HepG2 (cell line): ENCODE results near the gene AGAP1. TPM values are rescaled to one million over a fixed set of nuclear protein-coding genes. Genes with fewer than 3 reads are reported as not detected.

Source experiments
- BRD4 ChIP-seq: sonication (generic); formaldehyde crosslinking; IDR thresholded peaks from 2 replicates; pipeline ENCODE4 v1.4.0; 2020; ENCODE audit warnings: missing genetic modification reagents
- HNRNPK ChIP-seq: fragments of 200-400 bp; formaldehyde crosslinking; IDR thresholded peaks from 2 replicates; pipeline ENCODE4 v1.6.1; 2018; ENCODE audit warnings: low read length, low read depth, moderate library complexity, mild to moderate bottlenecking; ENCODE audit not compliant: poor library complexity, severe bottlenecking
- MAFF ChIP-seq: IDR thresholded peaks from 2 replicates; pipeline ENCODE4 v1.6.1; 2011; ENCODE audit warnings: low read depth, low read length, improper control_type of control experiment
- MED13 ChIP-seq: sonication (generic); formaldehyde crosslinking; IDR thresholded peaks from 2 replicates; pipeline ENCODE4 v1.5.0; 2020; ENCODE audit warnings: missing genetic modification reagents
- MIER2 ChIP-seq: IDR thresholded peaks from 2 replicates; pipeline ENCODE4 v1.6.1; 2016; ENCODE audit warnings: missing biosample characterization, missing genetic modification reagents
- PRDM15 ChIP-seq: sonication (generic); formaldehyde crosslinking; IDR thresholded peaks from 2 replicates; pipeline ENCODE4 v1.4.0; 2020; ENCODE audit warnings: missing genetic modification reagents
- PREB ChIP-seq: sonication (generic); formaldehyde crosslinking; IDR thresholded peaks from 2 replicates; pipeline ENCODE4 v1.4.0; 2020; ENCODE audit warnings: missing genetic modification reagents
- PRMT3 ChIP-seq: sonication (generic); formaldehyde crosslinking; IDR thresholded peaks from 2 replicates; pipeline ENCODE4 v1.8.1; 2022; ENCODE audit warnings: low read depth, mild to moderate bottlenecking, moderate library complexity, missing genetic modification reagents, borderline replicate concordance
- RERE ChIP-seq: IDR thresholded peaks from 2 replicates; pipeline ENCODE4 v1.6.1; 2016; ENCODE audit warnings: low read depth, missing genetic modification reagents, missing compliant biosample characterization
- SRSF1 ChIP-seq: fragments of 200-400 bp; formaldehyde crosslinking; optimal IDR thresholded peaks from 2 replicates; pipeline ENCODE3; 2017; ENCODE audit warnings: mild to moderate bottlenecking, low read depth, low read length, moderate library complexity
- TFAP4 ChIP-seq: sonication (generic); IDR thresholded peaks from 2 replicates; pipeline ENCODE4 v1.6.1; 2016; ENCODE audit warnings: low read depth, borderline replicate concordance
- YY1 ChIP-seq: IDR thresholded peaks from 2 replicates; pipeline ENCODE4 v1.6.1; 2011; ENCODE audit warnings: low read length, low read depth, moderate library complexity, mild to moderate bottlenecking; ENCODE audit not compliant: insufficient read depth, insufficient replicate concordance
- ZFP37 ChIP-seq: sonication (generic); formaldehyde crosslinking; IDR thresholded peaks from 2 replicates; pipeline ENCODE4 v1.4.0; 2020; ENCODE audit warnings: missing genetic modification reagents, borderline replicate concordance
- ZNF20 ChIP-seq: sonication (generic); formaldehyde crosslinking; IDR thresholded peaks from 2 replicates; pipeline ENCODE4 v1.4.0; 2020; ENCODE audit warnings: mild to moderate bottlenecking, moderate library complexity, missing genetic modification reagents
- ZNF260 ChIP-seq: sonication (generic); formaldehyde crosslinking; IDR thresholded peaks from 2 replicates; pipeline ENCODE4 v1.4.0; 2020; ENCODE audit warnings: missing genetic modification reagents, low read depth, mild to moderate bottlenecking, borderline replicate concordance
- ZNF7 ChIP-seq: IDR thresholded peaks from 2 replicates; pipeline ENCODE4 v1.6.1; 2016; ENCODE audit warnings: missing biosample characterization, missing genetic modification reagents
- ZNF766 ChIP-seq: sonication (generic); formaldehyde crosslinking; IDR thresholded peaks from 2 replicates; pipeline ENCODE4 v1.5.0; 2020; ENCODE audit warnings: missing genetic modification reagents, borderline replicate concordance
- ZNF781 ChIP-seq: sonication (generic); formaldehyde crosslinking; IDR thresholded peaks from 2 replicates; pipeline ENCODE4 v1.5.1; 2020; ENCODE audit warnings: borderline replicate concordance, mild to moderate bottlenecking, missing genetic modification reagents; ENCODE audit errors: not compliant biosample characterization
- polyA plus RNA-seq, 8 experiments: library from polyadenylated mRNA; depleted of rRNA in 3 of 8; stranded (reverse) in 7 of 8; unstranded in 1 of 8; fragments of >200 nt; fragmentation: Illumina TruSeq in 4 of 8; extraction: Trizol in 4 of 8; gene quantifications; 2 replicates each; pipeline versions ENCODE4 v1.2.1 to v1.2.3, GENCODE V29; 2011 to 2016; ENCODE audit warnings: low read depth in 4 of 8, missing spikeins in 1 of 8, mixed read lengths in 1 of 8; ENCODE audit not compliant: insufficient read depth in 1 of 8
- total RNA-seq, 5 experiments: library from RNA; depleted of rRNA; stranded (reverse); fragments of >200 nt; fragmentation: Illumina TruSeq; extraction: Trizol; gene quantifications; 2 replicates each; pipeline ENCODE4 v1.2.3, GENCODE V29; 2016; ENCODE audit warnings: low read depth in 1 of 5

AGAP1 gene
- total and polyA plus RNA-seq, 2 of the 13 experiments (the other 11 are each of a cell fraction or from before 2014, with no cell fraction given): 21.2 to 32.7 TPM

- TF ChIP-seq TFAP4 (peak; percentile 96), ZNF20 (CRISPR knock-in tag) (no peak), MAFF (peak; percentile 51), MIER2 (CRISPR knock-in tag) (0 out of 2 replicates have a peak, but pooled peaks have one; percentile 77), ZNF766 (no peak; the same call in 1 of the 2 replicates), ZNF260 (CRISPR knock-in tag) (peak; percentile 87; the same call in 1 of the 2 replicates), SRSF1 (no peak), ZNF781 (peak; percentile 62), MED13 (CRISPR knock-in tag) (peak; percentile 21; the same call in 1 of the 2 replicates), YY1 (peak; percentile 49), PRDM15 (CRISPR knock-in tag) (no peak), RERE (peak; percentile 90), BRD4 (CRISPR knock-in tag) (no peak), ZFP37 (CRISPR knock-in tag) (no peak), PRMT3 (no peak), PREB (CRISPR knock-in tag) (no peak), ZNF7 (no peak), HNRNPK (no peak)
These were observed 48.2 kb downstream of the AGAP1 start (continued) for GRCh38 chr2:235541838-235542549.
